HG02588 (cell line): ENCODE results near the gene KCNK10.

Experiments
- ATAC-seq: cut with Tn5 transposase; IDR thresholded peaks from one replicate; pipeline ENCODE4 v1.9.1; 2021; ENCODE audit warnings: mild to moderate bottlenecking, moderate library complexity; ENCODE audit not compliant: unreplicated experiment

The KCNK10 gene

DNA sequence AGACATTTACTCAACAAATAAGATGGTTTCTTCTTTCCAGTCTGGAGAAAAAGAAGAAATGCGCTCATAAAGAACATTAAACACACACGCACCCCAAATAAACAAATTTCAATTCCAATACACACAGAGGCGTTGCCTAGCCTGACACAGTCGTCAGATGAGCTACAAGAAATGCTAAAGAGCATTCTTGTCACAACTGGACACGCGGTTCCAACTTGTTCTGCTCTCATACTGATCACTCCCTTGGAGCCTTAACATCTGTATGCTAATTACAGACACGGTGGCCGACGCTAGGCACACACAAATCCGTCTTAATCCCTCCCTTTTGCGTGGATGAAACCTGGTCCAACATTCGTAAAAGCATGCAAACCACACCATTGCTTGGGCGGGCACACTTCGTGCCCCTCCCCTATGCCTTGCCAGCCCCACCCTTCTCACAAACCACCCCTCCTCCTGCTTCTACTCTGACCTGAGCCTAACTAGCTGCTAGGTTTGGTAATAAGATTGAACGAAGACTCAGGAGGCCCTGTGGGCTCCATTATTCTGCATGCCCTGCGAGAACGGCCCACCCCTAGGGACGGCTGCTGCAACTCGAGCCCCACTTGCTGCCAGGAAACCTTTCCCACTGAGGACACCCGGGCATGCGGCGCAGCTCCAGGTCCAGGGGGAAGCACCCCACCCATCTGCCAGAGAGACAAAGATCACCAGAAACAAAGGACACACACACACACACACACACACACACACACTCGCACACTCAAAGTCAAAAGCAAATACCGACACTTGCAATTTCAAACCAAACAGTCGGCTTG, 1.2 kb downstream of the KCNK10 start:
- no peak for ATAC-seq

- no peak for ATAC-seq
Measured at GRCh38 chr14:88318406-88318805, 4.7 kb downstream of the KCNK10 start.

DNA sequence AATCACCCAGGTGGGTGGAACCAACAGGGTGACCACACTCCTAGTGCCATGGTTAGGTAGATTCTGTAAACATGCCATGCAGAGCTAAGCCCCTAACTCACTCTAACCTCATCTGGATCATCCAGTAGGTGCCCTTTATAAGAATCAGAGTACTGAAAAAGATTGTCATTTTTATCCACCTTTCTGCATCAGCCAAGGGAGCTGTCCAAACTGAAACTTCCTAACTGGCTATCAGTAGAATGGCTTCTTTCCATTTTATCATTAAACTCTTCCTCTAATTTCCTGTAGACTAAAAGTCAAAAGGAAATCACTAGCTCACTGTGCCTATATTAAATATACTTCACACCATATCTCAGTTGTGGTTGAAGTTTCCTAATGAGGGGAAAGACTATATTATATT, 6.5 kb downstream of the KCNK10 start:
- ATAC-seq = no peak

DNA sequence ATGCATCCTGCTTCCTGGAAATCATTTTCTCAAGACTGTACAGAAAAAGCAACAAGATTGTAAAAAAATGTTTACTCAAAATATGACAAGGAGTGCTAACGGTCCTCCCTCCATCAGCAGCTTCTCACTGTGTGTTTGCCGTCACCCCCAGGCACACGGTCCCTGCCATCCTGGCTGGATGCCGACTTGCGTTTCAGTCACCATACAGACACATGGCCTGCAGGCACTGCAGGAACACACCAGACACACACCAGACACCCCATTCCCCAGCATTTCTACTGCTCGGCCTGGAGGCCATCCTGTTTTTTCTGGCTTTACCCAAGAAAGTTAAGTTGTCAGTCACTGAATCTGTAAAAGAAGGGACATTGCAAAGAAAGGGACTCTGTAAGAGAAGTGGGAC, 10.8 kb downstream of the KCNK10 start:
- no peak for ATAC-seq

GRCh38 chr14:88311780-88312179, 11.3 kb downstream of the KCNK10 start:
- no peak for ATAC-seq

DNA sequence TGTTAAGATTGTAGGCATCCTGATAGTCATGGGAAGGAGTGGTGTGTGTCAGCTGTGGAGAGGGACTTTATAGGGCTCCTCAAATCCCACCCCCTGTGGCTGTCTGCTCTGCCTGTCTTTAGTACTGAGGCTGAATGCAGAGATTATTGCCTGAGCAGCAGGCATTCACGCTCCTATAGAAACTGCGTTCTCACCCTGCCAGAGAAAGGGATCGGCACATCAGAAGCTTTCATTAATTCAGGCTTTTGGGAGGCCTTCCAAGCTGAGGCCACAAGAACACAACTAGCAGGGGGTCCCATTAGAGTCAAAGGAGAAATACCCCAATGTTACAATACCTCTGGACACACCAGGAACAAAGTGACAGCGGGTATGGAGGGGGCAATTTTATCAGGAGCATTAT, 12.6 kb downstream of the KCNK10 start:
- ATAC-seq = no peak

DNA sequence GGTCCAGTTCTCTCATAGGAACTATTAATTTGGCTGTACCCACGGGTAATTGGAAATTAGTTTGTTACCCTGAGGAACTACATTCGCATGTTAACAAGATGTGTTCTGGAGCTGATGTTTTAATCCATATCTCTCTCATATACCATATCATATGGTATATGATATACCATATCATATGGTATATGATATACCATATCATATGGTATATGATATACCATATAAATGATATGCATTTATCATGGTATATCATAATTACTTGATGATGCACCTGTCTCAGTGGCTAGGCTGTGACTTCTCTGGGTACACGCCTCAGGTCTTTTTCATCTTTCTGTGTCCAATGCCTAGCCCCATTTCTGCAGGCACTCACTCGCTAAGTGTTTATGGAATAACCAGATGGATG, 13.0 kb downstream of the KCNK10 start:
- no peak for ATAC-seq

DNA sequence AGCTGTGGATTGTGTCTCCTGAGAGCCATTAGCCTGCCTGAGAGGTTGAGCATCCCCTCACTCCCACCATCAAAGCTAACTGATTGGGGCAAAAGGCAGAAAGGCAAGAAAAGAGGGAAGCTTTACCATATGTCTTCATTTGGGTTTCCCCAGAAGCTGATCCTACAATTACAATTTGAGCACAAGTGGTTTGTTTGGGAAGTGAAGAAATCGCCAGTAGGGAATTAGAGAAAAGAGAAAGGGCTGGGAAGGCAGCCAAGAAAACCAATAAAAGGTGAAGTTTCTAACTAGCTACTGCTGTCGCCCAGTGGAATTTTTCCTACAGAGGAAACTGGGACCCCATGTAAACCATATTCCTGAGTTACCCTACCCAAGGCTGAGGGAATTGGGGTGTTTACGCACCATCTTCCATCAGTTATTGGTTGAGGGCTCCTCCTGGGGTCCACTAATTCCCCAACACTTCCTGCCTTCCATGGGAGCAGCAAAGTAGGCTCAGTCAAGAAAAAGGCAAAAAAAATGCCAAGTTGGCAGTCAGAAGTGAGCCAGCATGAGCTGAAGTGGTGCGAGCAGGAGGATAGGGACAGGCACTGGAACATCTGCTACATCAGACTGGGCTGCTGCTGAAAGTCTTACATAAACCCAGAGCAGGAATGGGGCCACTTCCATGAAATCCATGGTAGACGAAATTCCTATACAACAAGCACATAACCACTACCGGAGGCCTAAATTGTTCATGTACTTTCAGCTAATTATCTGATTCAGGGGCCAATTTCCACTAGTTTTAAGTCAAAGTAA, 17.3 kb downstream of the KCNK10 start:
- no peak for ATAC-seq

- ATAC-seq = no peak
Measured at GRCh38 chr14:88303041-88303440, 20.0 kb downstream of the KCNK10 start.

- no peak for ATAC-seq
Measured at GRCh38 chr14:88301381-88301780, 21.7 kb downstream of the KCNK10 start.

DNA sequence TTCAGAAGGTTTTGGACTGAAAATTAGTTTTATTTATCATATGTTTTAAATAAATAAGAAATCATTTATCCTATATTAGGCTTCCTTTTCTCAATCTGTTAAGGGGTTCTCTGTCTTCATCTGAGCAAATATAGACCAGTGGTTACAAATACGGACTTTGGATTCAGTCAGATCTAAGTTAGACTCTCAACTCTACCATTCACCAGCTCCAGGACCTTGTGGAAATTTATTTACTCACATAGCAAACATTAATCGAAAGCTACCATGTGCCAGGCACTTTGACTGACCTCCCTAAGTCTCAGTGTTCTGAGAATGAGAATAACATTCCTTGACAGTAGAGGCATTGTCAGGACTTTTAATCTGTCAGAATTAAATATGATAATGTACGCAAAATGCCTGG, 22.3 kb downstream of the KCNK10 start:
- ATAC-seq = no peak

DNA sequence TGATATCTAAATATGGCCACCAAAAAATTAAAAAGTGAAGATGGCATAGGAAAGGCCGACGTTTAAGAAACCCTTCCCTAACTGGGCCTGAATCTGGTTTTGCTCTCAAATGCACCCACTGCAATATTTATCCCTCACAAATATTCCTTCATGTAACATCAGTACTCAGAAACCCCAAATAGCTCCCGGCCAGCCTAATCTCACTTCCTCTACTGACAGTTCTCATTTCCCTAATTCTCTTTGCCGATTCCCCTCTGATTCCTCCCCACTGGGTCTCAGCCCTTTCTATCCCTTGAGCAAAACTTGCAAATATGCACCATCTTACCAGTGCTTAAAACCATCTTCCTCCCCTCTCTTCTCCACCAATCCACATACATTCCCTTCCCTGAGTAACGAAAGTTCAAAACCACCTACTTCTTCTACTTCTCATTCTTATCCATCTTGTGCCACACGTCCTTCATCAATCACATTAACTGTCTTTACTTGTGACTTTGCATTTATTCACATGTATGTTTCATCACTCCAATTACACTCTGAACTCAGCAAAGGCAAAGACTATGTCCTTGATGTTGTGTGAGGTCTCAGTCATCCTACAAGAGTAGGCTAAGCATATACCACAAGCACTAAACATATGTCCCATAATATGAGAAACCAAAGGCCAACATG, 23.1 kb downstream of the KCNK10 start:
- ATAC-seq = no peak

DNA sequence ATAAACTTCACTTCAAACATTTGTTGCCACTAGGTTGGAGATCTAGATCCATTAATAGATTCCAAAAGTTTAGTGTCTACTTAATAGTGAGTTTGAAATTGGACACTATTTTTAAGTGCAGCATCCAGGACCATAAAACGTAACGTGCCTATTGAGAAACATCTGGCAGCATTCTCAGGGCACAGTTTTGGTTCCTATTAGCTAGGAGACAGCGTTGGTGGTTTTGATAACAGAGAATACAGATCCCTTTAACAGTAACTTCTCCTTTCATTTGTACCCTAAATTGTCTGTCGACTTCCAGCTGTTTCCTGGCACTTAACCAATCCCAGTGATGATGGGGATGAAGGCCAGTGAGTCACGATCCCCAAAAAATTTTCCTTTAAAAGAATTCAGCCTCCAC, 25.8 kb downstream of the KCNK10 start:
- no peak for ATAC-seq

GRCh38 chr14:88296351-88296750, 26.7 kb downstream of the KCNK10 start:
- no peak for ATAC-seq

DNA sequence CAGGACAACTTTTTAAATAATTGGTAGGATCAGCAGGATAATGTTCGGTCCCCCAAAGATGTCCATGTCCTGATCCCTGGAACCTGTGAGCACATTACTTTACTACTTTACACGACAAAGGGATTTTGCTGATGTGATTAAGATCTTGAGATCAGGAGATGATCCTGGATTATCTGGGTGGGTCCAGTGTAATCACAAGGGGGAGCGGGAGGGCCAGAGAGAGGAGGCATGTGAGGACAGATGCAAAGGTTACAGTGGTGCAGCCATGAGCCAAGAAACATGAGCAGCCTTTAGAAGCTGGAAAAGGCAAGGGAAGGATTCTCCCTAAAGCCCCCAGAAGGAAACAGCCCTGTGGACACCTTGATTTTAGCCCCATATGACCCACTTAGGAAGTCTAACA, 33.1 kb downstream of the KCNK10 start:
- ATAC-seq = no peak

GRCh38 chr14:88289234-88289633, 33.8 kb downstream of the KCNK10 start:
- no peak for ATAC-seq

GRCh38 chr14:88286309-88286708, 36.8 kb downstream of the KCNK10 start:
- ATAC-seq = no peak

GRCh38 chr14:88281447-88281846, 41.6 kb downstream of the KCNK10 start:
- ATAC-seq = no peak

- no peak for ATAC-seq
Measured at GRCh38 chr14:88276923-88277596, 46.0 kb downstream of the KCNK10 start.

GRCh38 chr14:88272390-88273269, 50.4 kb downstream of the KCNK10 start:
- no peak for ATAC-seq
